HTR-8/SVneo (cell line): ENCODE results near the gene SF3A2.
"Not testable (repeated sequence)": the region's sequence is repeated elsewhere in the genome, so short reads cannot be mapped to it uniquely, and the experiment has no call there.

Experiments used
- DNase-seq: peaks from one replicate; pipeline ENCODE4 v3.0.0; 2011; ENCODE audit warnings: low spot score, mixed read lengths; ENCODE audit not compliant: insufficient read length
- FAIRE-seq: peaks from 2 replicates; lab custom pipeline; 2011; peaks lifted over from hg19 to GRCh38; lab: Jason Lieb, UNC

SF3A2 gene

GRCh38 chr19:2236314-2237050, at the start of gene SF3A2, which contains the start of gene PLEKHJ1:
SF3A2 (plus strand) TSS chr19:2236824; CDS start chr19:2243419, 6,595 bp downstream.
PLEKHJ1 (minus strand) TSS chr19:2236329; CDS start chr19:2236248, 81 bp downstream.
- FAIRE-seq: peak; percentile 89
- peak; percentile 97 for DNase-seq

- FAIRE-seq: no peak
- no peak for DNase-seq
Observed at GRCh38 chr19:2187159-2187558, 49.5 kb upstream of the SF3A2 start.

- DNase-seq (no peak), FAIRE-seq (no peak)
Observed at GRCh38 chr19:2188708-2189385, 47.8 kb upstream of the SF3A2 start.

GRCh38 chr19:2189880-2190279, 46.7 kb upstream of the SF3A2 start:
- DNase-seq (no peak), FAIRE-seq (no peak)

GRCh38 chr19:2190848-2191455, 45.7 kb upstream of the SF3A2 start:
- DNase-seq (no peak), FAIRE-seq (no peak)

- FAIRE-seq (no peak), DNase-seq (no peak)
Observed at GRCh38 chr19:2191456-2192310, 44.9 kb upstream of the SF3A2 start.

- no peak for FAIRE-seq
- DNase-seq: no peak
Observed at GRCh38 chr19:2192862-2193261, 43.8 kb upstream of the SF3A2 start.

GRCh38 chr19:2193807-2194206, 42.8 kb upstream of the SF3A2 start:
- DNase-seq (no peak), FAIRE-seq (no peak)

- FAIRE-seq (no peak), DNase-seq (no peak)
Observed at GRCh38 chr19:2194513-2195078, 42.0 kb upstream of the SF3A2 start.

- no peak for FAIRE-seq
- no peak for DNase-seq
Observed at GRCh38 chr19:2195361-2195760, 41.3 kb upstream of the SF3A2 start.

- DNase-seq: no peak
- FAIRE-seq: no peak
Observed at GRCh38 chr19:2195914-2196313, 40.7 kb upstream of the SF3A2 start.

- no peak for DNase-seq
- no peak for FAIRE-seq
Observed at GRCh38 chr19:2197270-2197669, 39.4 kb upstream of the SF3A2 start.

GRCh38 chr19:2198317-2198716, 38.3 kb upstream of the SF3A2 start:
- no peak for DNase-seq
- no peak for FAIRE-seq

- DNase-seq: no peak
Observed at GRCh38 chr19:2199215-2199614, 37.4 kb upstream of the SF3A2 start.

GRCh38 chr19:2199861-2200623, 36.6 kb upstream of the SF3A2 start:
- FAIRE-seq (no peak), DNase-seq (no peak)

More at GRCh38 chr19:2199215-2199614, 37.4 kb upstream of the SF3A2 start:
- no peak for FAIRE-seq

- not testable (repeated sequence) for DNase-seq, FAIRE-seq
Observed at GRCh38 chr19:2200624-2201294, 35.9 kb upstream of the SF3A2 start.

- DNase-seq (no peak), FAIRE-seq (no peak)
Observed at GRCh38 chr19:2201473-2202148, 35.0 kb upstream of the SF3A2 start.

- FAIRE-seq: no peak
- no peak for DNase-seq
Observed at GRCh38 chr19:2202366-2202765, 34.3 kb upstream of the SF3A2 start.
